22Rv1 (cell line): ENCODE results near the gene LCN12.

ENCODE experiments used
- H3K27ac ChIP-seq: fragments of 450-650 bp; 2 replicates; pipeline ENCODE4 v1.5.1; 2017
- CTCF ChIP-seq: fragments of 450-650 bp; IDR thresholded peaks from 2 replicates; pipeline ENCODE4 v1.5.1; 2017; ENCODE audit warnings: mild to moderate bottlenecking
- ZFX ChIP-seq: fragments of 450-650 bp; IDR thresholded peaks from 2 replicates; pipeline ENCODE4 v1.6.1; 2017; ENCODE audit warnings: antibody characterized with exemption, borderline replicate concordance

Gene LCN12

GRCh38 chr9:136936645-136937170 is 15.4 kb upstream of the LCN12 start:
- 0 out of 2 replicates have a peak overlapping the region, but pooled peaks have one; percentile 0 for H3K27ac ChIP-seq
- TF ChIP-seq CTCF (no peak), ZFX (no peak)

GRCh38 chr9:136937186-136938001 is 14.7 kb upstream of the LCN12 start:
- TF ChIP-seq ZFX (no peak), CTCF (no peak)
- H3K27ac ChIP-seq = 0 out of 2 replicates have a peak overlapping the region, but pooled peaks have one; percentile 13

DNA sequence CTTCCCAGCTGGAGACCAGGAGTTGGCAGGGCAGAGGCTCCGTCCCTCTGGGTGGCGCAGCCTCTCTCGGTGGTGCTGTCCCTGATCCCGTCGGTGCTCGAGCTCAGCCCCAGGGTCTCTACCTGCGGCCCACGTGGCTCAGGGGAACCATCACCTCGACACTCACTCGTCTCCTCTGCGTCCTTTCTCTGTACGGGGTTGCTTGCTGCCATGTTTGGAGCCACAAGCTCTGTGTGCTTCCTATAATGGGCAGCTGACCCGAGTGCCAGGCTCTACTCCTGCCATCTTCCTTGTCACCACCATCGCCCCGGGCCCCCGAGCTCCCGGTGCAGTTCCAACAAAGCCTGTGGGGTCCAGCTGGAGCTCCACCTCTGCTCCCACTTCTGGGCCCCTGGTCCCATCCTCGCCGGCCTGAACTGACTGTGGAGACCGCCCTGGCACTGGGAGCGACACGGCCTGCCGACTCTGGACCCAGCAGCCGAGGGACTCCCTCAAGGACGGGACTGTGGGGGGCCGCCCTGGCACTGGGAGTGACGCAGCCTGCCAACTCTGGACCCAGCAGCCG is 12.6 kb upstream of the LCN12 start:
- no peak for TF ChIP-seq ZFX
- TF ChIP-seq CTCF = no peak
- H3K27ac ChIP-seq = 0 out of 2 replicates have a peak overlapping the region, but pooled peaks have one; percentile 25

DNA sequence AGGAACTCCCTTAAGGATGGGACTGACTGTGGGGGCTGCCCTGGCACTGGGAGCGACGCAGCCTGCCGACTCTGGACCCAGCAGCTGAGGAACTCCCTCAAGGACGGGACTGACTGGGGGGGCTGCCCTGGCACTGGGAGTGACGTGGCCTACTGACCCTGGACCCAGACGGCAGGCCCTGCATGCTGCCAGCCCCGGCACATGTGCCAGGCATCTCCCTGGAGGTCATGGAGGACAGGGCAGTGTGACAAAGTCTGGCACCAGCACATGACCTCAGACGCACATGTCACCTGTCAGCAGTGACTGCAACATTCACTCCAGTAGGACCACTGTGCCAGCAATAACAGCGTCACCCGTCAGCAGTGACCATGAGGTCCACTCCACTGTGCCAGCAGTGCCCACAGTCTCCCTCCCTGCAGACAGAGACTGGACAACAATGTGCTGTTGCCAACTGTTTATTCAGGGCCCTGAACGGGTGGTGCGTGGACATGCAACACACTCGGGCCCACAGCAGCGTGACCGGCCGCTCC is 12.0 kb upstream of the LCN12 start:
- no peak for TF ChIP-seq ZFX
- no peak for TF ChIP-seq CTCF
- 0 out of 2 replicates have a peak overlapping the region, but pooled peaks have one; percentile 25 for H3K27ac ChIP-seq

DNA sequence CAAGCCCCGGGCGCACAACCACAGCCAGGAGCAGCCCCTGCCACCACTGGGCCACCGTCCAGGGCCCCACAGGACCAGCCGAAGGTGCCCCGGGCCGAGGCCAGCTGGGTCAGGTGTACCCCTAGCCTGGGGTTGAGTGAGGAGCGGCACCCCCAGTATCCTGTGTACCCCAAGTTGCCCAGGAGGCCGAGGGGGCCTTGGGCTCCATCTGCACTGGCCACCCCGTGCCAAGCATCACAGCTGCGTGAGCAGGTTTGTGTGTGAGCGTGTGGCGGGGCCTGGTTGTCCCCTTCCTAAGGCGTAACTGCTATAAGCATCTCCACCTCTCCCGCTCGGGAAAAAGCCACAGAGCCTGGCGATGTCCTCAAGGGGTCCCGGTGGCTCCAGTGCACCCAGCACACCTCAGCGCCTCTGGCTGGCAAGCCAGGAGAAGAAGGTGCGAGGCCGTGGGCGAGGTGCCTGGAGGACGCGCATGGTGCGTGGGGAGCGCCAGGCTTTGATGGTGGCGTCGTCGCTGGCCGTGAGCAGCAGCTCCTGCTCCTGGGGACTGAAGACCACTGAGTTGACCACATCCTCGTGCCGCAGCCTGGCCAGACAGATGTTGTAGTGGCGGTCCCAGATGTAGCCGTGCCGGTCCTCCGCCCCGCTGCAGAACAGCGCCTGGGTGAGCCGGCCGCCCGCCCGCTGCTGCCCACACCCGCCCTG is 11.4 kb upstream of the LCN12 start:
- 0 out of 2 replicates have a peak overlapping the region, but pooled peaks have one; percentile 25 for H3K27ac ChIP-seq
- no peak for TF ChIP-seq CTCF
- TF ChIP-seq ZFX = no peak

DNA sequence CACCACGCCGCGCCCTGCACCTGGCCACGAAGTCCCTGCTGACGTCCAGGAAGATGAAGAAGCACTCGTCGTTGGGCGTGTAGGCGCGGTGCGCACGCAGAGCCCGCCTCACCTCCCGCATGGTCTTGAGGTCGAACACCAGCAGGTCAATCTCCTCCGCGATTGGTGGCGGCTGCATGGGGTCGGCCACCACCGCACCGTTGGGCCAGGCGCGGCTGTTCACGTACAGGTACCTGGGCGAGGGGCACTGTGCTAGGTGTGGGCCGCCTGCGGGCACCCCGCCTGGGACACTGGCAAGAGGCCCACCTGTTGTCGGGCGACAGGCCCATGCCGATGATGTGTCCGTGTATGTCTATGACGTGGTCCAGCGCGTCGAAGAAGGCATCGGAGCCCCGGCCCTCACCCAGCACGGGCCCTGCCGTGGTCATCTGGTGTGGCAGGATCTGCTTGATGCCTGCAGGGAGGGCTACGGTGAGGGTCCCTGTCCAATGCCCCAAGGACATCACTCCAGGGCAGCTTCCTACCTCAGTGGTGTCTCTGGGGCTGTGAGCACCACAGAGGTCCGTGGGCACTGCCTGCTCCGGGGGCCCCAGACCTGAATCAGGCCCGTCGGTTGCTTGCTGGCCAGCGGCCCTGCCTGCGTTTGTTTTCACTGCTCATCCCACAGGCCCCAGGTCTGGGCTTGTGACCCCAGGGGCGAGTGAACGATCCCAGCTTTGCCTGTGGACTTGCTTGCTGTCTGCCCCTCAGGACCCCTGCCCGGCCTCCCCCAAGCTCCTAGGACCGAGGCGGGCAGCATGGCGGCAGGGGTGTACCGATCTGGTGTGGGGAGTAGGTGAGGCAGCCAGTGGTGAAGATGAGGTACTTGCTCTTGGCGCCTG is 10.6 kb upstream of the LCN12 start:
- TF ChIP-seq CTCF (no peak), ZFX (no peak)
- H3K27ac ChIP-seq = no peak overlapping the region
